CD4-positive, alpha-beta T cell treated with Interleukin-12 subunit alpha and Interleukin-12 subunit beta, for 1 hour (primary cell): ENCODE results near the gene CLOCK.
A peak's percentile ranks its signal among the peaks of the same experiment; 100 is the strongest.
"Not testable (repeated sequence)": the region's sequence is repeated elsewhere in the genome, so short reads cannot be mapped to it uniquely, and the experiment has no call there.

Experiments used
- DNase-seq: peaks from one replicate; pipeline ENCODE4 v3.0.0-alpha.2; 2020

CLOCK gene, protein sequence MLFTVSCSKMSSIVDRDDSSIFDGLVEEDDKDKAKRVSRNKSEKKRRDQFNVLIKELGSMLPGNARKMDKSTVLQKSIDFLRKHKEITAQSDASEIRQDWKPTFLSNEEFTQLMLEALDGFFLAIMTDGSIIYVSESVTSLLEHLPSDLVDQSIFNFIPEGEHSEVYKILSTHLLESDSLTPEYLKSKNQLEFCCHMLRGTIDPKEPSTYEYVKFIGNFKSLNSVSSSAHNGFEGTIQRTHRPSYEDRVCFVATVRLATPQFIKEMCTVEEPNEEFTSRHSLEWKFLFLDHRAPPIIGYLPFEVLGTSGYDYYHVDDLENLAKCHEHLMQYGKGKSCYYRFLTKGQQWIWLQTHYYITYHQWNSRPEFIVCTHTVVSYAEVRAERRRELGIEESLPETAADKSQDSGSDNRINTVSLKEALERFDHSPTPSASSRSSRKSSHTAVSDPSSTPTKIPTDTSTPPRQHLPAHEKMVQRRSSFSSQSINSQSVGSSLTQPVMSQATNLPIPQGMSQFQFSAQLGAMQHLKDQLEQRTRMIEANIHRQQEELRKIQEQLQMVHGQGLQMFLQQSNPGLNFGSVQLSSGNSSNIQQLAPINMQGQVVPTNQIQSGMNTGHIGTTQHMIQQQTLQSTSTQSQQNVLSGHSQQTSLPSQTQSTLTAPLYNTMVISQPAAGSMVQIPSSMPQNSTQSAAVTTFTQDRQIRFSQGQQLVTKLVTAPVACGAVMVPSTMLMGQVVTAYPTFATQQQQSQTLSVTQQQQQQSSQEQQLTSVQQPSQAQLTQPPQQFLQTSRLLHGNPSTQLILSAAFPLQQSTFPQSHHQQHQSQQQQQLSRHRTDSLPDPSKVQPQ

GRCh38 chr4:55546756-55547465 is at the start of gene CLOCK:
CLOCK (minus strand) TSS chr4:55546909; CDS start chr4:55482785, 64,124 bp downstream.
- DNase-seq = peak; percentile 90

DNA sequence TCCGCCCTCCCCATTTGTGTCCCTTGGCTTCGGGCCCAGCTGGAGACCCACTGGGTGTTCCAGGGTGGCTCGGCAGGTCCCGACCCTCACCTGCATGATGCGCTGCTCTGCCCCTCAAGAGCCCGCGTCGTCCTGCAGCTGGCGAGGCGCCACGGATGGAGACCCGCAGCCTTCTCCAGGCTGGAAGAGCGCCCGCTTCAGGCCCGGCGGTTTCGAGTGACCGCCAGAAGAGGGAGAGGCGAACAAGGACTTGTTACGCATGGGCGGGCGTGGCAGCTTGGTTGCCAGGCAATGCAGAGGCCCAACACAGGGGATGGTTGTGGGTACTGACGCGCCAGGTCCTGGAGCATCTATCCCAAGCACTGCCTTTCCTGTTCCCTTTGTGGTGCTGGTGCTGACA is 45.3 kb upstream of the CLOCK start, which contains the start of gene PDCL2:
PDCL2 (minus strand) TSS at position 232 of the 400 bp plus-strand sequence; CDS start at position 96, 136 bp downstream.
- no peak for DNase-seq

GRCh38 chr4:55588160-55588559 is 41.5 kb upstream of the CLOCK start:
- no peak for DNase-seq

DNA sequence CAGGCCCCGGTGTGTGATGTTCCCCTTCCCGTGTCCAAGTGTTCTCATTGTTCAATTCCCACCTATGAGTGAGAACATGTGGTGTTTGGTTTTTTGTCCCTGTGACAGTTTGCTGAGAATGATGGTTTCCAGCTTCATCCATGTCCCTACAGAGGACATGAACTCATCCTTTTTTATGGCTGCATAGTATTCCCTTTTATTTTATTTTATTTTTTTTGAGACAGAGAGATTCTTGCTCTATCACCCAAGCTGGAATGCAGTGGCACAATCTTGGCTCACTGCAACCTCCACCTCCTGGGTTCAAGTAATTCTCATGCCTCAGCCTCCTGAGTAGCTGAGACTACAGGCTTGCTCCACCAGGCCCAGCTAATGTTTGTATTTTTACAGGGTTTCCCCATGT is 36.1 kb upstream of the CLOCK start:
- DNase-seq = not testable (repeated sequence)

DNA sequence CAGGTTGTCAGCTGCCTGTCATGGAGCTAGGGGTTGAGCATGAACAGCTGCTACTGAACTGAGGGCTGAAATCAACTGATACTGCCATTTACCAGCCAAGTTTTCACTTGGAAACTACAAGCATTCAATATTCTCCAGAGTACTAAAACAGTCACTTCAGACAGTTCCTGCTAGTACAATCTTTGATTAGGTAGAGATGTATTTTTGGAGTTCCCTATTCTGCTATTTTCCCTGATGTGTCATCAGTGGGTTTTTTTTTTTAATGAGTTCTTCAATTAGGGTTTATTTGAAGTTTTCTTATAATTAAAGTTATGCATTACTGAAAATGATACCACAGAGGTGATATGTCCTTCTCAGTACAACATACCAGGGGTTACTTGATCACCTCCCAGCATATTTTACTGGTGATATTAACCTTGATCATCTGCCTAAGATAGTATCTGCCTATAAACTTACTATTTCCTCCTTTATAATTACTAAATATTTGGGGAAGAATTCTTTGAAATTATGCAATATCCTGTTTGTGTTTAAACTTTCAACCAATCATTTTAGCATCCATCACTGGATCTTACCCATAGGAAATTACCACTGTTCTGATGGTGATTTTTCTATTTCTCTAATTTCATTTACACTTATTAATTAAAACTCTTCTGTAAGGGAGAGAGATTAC is 31.8 kb upstream of the CLOCK start:
- DNase-seq = no peak

GRCh38 chr4:55575513-55575912 is 28.8 kb upstream of the CLOCK start:
- no peak for DNase-seq

DNA sequence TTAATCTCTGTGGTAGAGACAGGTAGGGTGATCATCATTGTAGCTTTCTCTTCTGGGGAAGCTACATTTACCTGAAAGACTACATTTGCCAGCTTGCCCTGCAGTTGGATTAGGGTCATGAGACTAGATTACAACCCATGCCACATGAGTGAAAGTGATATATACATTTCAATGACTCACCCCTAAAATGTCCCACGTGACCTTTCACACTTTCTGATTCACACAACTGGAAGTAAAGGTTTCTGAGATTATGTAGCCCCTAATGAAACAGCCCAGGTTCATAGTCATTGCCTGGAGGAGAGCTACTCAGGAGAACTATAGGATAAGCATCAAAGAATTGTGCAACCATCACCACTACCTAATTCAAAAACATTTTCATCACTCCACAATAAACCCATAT is 27.5 kb upstream of the CLOCK start:
- no peak for DNase-seq

GRCh38 chr4:55571806-55572205 is 25.1 kb upstream of the CLOCK start:
- DNase-seq = no peak

- no peak for DNase-seq
Measured at GRCh38 chr4:55568905-55569504, 22.3 kb upstream of the CLOCK start.

- DNase-seq = no peak
Measured at GRCh38 chr4:55561889-55562288, 15.2 kb upstream of the CLOCK start.

DNA sequence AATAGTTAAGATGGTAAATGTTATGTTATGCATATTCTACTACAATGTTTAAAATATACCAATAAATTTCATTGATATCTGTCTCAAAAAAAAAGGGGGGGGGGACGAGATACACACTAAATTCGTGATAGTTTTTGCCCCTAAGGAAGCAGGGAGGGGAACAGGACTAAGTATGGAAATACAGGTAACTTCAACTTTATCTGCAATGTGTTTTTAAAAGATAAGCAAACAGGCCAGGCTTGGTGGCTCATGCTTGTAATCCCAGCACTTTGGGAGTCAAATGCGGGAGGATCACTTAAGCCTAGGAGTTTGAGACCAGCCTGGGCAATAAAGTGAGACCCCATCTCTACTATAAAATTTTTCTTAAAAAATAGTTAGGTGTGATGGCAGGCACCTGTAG is 13.4 kb upstream of the CLOCK start:
- DNase-seq = no peak

GRCh38 chr4:55554453-55555030 is 7.8 kb upstream of the CLOCK start:
- peak; percentile 57 for DNase-seq

DNA sequence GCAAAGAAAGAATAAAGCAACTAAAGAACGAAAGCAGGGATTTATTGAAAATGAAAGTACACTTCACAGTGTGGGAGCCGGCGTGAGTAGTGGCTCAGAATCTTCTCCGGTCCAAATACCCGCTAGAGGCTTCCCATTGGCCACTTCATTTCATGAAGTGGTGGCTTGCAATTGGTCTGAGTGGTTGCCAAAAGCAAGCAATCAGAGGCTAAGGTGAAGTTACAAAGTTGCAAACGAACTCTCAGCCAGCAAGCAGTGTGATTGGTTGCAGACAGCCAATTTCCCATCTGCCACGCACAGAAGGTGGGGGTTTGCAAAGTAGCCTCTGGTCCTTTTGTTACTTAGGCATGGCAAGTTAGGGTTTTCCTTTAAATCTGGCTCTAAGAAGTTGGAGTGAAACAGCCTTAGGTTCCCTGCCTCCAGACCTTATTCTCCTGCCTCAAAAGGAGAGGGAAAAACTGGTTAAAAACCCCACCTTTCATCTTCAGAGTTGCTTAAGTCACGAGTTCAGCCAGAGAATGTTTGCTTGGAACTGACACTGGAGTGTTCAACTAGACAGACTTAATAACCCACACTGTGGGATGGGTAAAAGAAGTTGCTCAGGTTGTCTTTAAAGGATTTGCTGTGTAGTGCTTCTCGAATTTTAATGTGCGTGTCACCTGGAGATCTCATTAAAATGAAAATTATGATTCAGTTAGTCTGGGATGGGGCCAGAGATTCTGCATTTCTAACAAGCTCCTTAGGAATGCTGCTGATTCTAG is 6.9 kb upstream of the CLOCK start:
- DNase-seq = peak; percentile 51

GRCh38 chr4:55551964-55552363 is 5.3 kb upstream of the CLOCK start:
- DNase-seq = peak; percentile 28

DNA sequence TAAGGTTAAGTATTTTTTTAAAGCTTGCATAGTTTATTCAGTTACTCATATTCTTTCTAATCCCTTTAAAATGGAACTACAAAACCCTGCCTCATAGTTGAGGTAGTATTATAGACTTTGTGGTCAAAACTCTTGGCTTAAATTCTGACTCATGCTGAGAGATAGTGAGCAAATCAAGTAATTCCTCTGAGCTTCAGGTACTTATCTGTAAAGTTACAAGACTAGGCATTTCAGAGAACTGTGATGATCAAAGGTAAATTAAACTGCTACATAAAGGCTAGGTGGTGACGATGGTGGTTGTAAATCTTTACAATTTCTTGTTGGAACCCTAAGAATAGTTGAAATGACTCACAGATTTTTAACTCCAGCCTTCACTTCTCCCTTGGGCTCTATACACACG is 3.2 kb upstream of the CLOCK start:
- DNase-seq = no peak

DNA sequence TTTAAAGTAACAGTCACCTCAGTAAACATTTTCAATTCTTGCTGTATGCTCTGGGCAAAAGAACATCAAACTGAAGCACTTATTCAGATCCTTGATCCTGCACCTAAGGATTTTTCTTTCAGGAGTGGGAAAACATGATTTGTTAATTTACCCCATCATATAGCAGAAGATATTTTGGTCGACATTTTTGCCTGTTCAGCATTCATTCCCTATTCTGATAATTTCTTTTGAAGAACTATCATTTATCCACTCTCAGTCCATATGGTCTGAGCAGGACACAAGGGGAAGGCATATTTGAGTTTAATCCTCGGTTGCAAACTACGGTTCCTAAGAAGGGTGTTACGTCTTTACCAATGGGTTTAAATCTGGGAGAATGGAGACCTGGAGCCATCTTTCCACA is 1.2 kb upstream of the CLOCK start:
- no peak for DNase-seq

DNA sequence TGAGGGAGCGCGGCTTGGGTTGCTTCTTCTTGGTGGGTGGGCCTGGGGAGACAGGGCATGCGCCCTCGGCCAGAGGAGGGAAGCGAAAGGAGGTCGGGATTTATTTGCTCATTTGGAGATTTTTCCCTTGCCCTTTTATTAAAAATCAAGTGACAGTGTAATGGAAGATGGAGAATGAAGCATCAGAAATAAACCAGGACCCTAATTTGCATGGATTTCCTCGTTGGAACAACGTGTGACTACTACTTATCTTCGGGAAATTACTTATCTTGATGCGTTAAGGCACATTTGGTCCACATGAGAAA is 709 bp upstream of the CLOCK start:
- DNase-seq = no peak

DNA sequence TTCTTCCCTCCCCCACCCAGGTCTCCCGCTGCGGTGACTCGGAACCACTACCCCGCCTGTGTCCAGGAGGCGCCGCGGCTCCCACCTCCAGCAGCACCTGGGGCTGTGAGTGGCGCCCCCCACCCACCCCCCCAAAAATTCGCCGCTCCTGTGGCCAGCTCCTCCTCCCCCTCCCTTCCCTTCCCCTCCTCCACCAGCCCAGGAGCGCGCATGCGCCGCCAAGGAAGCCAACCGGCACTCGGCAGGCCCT is 278 bp downstream of the CLOCK start:
- no peak for DNase-seq

GRCh38 chr4:55545641-55546505 is 836 bp downstream of the CLOCK start:
- peak; percentile 71 for DNase-seq

DNA sequence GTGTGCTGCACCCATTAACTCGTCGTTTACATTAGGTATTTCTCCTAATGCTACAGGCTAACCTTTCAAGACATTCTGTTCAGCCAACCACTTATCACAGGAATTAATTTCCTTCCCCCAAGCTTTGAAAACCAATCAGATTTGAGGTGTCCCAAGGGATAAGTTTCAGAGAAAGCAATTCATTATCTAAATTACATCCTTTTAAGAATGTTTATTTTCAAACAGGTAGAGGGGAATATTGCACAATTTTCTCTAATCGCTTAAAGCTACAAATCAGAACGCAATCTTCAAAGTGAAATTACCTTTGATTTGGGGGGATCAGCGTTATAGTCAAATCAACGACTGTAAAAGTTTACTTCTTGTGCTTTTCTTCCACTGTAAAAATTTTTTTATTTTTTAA is 1.6 kb downstream of the CLOCK start:
- no peak for DNase-seq

DNA sequence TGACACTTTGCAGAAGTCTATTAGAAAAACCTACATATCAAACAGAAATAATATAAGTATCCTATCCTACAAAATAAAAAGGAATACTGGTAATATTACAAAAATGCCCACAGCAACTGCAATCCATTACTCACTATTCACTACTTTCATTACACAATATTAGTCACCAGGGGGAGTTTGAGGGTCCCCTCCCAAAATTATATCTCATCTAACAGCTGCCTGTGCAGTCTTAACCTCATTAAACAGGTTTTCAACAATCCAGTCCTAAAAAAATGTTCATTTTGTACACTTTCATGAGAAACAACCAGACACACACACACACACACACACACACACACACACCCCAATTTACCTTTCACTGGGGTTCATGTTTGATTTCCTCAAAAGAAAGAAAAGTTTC is 2.9 kb downstream of the CLOCK start:
- no peak for DNase-seq
